HL-60 (cell line): ENCODE measurements around the gene TMPRSS3.

Source experiments
- DNase-seq, 2 experiments: peaks; one replicate each; pipeline ENCODE4 v3.0.0-alpha.2; 2010 to 2020; ENCODE audit warnings: low read depth in 1 of 2, low spot score in 1 of 2
- H3K27ac ChIP-seq: fragments of 250-450 bp; sonication (Bioruptor Pico); replicated peaks from 2 replicates; pipeline ENCODE4 v1.5.1; 2020; ENCODE audit warnings: mild to moderate bottlenecking, moderate library complexity
- H3K27me3 ChIP-seq: fragments of 250-450 bp; sonication (Bioruptor Pico); 2 replicates; pipeline ENCODE4 v1.5.1; 2021; ENCODE audit warnings: mild to moderate bottlenecking, moderate library complexity; ENCODE audit not compliant: insufficient read depth, poor library complexity, severe bottlenecking
- H3K4me3 ChIP-seq: replicated peaks from 2 replicates; pipeline ENCODE4 v1.5.1; 2011; ENCODE audit warnings: mild to moderate bottlenecking, control low read depth, low read length; ENCODE audit not compliant: insufficient read depth
- GABPA ChIP-seq: IDR thresholded peaks from 2 replicates; pipeline ENCODE4 v1.6.1; 2012; ENCODE audit warnings: low read depth
- POLR2AphosphoS5 ChIP-seq: IDR thresholded peaks from 2 replicates; pipeline ENCODE4 v1.6.1; 2012; ENCODE audit warnings: low read depth
- REST ChIP-seq: IDR thresholded peaks from 2 replicates; pipeline ENCODE4 v1.6.1; 2012; ENCODE audit warnings: low read depth; ENCODE audit not compliant: insufficient replicate concordance
- SPI1 ChIP-seq: IDR thresholded peaks from 2 replicates; pipeline ENCODE4 v1.6.1; 2012; ENCODE audit warnings: low read depth, mild to moderate bottlenecking, borderline replicate concordance
- TF ChIP-seq, protein P1 (sequence below): IDR thresholded peaks from one replicate; pipeline ENCODE4 v1.5.1; 2011; ENCODE audit warnings: low read length, control low read depth, inconsistent platforms; ENCODE audit not compliant: insufficient read depth

TMPRSS3 gene

GRCh38 chr21:42350927-42351426 is 44.9 kb downstream of the TMPRSS3 start, which contains the start of gene TFF2:
TFF2 (minus strand) TSS chr21:42350994; CDS start chr21:42350957, 37 bp downstream.
- Histone ChIP-seq H3K4me3 (no peak within 1 kb of the TSS), H3K27me3 (no peaks in the 10 kb centered on the region), H3K27ac (no peak within 1 kb of the TSS)
- DNase-seq, result no peak
- TF ChIP-seq REST (no peak), SPI1 (no peak), POLR2AphosphoS5 (no peak)

- no peak for DNase-seq
- TF ChIP-seq, protein P1, sequence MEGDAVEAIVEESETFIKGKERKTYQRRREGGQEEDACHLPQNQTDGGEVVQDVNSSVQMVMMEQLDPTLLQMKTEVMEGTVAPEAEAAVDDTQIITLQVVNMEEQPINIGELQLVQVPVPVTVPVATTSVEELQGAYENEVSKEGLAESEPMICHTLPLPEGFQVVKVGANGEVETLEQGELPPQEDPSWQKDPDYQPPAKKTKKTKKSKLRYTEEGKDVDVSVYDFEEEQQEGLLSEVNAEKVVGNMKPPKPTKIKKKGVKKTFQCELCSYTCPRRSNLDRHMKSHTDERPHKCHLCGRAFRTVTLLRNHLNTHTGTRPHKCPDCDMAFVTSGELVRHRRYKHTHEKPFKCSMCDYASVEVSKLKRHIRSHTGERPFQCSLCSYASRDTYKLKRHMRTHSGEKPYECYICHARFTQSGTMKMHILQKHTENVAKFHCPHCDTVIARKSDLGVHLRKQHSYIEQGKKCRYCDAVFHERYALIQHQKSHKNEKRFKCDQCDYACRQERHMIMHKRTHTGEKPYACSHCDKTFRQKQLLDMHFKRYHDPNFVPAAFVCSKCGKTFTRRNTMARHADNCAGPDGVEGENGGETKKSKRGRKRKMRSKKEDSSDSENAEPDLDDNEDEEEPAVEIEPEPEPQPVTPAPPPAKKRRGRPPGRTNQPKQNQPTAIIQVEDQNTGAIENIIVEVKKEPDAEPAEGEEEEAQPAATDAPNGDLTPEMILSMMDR, result no peak
- TF ChIP-seq GABPA (no peak), SPI1 (no peak), REST (no peak), POLR2AphosphoS5 (no peak)
Measured at GRCh38 chr21:42350318-42350910, 45.4 kb downstream of the TMPRSS3 start.

GRCh38 chr21:42349420-42350317 is 46.2 kb downstream of the TMPRSS3 start:
- TF ChIP-seq POLR2AphosphoS5 (no peak), GABPA (no peak), REST (no peak), SPI1 (no peak)
- TF ChIP-seq, protein P1, result no peak
- no peak overlapping the region for H3K4me3 ChIP-seq
- no peak for DNase-seq
- no peaks in the 10 kb centered on the region for H3K27me3 ChIP-seq
- no peak overlapping the region for H3K27ac ChIP-seq

More at GRCh38 chr21:42350318-42350910, 45.4 kb downstream of the TMPRSS3 start:
- Histone ChIP-seq H3K4me3 (no peak overlapping the region), H3K27me3 (no peaks in the 10 kb centered on the region), H3K27ac (no peak overlapping the region)
